ENCODE data around the gene CD79A.
"Not testable (repeated sequence)": the region's sequence is repeated elsewhere in the genome, so short reads cannot be mapped to it uniquely, and the experiment has no call there.

The CD79A gene

GRCh38 chr19:41870401-41870873, 6.6 kb upstream of the CD79A start:
- peak; percentile 69 for DNase-seq (ENCODE audit: insufficient read length, low spot score)

DNA sequence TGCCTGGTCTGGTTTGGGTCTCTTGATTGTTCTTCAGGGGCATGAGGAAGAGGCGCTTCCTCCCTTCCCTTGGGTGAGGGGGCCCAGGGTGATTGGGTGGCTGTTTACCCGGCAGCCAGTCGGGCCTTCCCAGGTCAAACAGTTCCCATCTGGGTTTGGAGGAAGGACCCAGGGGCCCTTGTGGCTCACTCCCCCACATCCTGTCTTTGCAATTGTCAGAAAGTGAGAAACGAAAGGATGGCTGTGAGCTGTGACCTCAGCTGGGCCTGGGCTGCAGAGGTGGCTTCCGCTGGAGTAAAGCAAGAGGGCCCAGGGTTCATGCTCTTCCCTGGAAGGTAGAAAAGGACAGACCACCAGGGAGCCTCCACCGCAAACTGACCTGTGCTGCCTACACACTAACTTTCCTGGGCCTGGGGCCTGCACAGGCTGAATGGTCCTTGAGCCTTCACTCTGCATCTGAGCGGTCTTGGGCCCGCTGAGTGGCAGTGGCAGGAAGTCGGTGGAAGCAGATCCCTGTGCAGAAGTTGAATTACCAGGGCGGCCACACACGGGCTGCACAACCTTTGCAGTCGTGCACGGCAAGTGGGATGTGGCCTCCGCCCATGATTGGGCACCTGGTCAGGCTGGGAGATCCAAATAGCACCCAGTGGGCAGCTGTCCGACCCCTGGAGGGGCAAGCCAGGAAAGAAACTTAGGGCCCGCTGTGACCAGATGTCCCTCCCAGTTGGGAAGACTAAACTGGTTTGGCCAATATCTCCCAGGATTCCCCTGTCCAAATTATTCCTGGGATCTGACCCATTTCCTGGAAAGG, 5.3 kb upstream of the CD79A start:
- no peak for DNase-seq (ENCODE audit: insufficient read length, low spot score)
- TF ChIP-seq POLR2A (IDR thresholded peaks at IDR 0.05; ENCODE audit: low read depth, low read length): no peak
- no peak for FAIRE-seq

More at GRCh38 chr19:41870401-41870873, 6.6 kb upstream of the CD79A start:
- FAIRE-seq: no peak
- TF ChIP-seq POLR2A (IDR thresholded peaks at IDR 0.05; ENCODE audit: low read depth, low read length): no peak

DNA sequence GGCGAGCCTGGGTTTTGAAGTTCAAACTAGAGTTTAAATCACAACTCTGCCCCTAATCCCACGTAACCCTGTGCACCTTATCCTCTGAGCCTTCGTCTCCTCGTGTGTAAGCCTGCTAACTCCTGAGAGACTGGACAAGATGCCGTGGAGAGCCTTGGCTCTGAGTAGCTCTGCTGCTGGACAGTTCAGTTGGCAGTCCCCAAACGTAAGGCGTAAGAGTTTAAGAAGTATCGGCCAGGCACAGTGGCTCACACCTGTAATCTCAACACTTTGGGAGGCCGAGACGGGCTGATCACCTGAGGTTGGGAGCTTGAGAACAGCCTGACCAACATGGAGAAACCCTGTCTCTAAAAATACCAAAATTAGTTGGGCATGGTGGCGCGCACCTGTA, 4.7 kb upstream of the CD79A start:
- TF ChIP-seq POLR2A (IDR thresholded peaks at IDR 0.05; ENCODE audit: low read depth, low read length): no peak
- FAIRE-seq: no peak
- no peak for DNase-seq (ENCODE audit: insufficient read length, low spot score)

DNA sequence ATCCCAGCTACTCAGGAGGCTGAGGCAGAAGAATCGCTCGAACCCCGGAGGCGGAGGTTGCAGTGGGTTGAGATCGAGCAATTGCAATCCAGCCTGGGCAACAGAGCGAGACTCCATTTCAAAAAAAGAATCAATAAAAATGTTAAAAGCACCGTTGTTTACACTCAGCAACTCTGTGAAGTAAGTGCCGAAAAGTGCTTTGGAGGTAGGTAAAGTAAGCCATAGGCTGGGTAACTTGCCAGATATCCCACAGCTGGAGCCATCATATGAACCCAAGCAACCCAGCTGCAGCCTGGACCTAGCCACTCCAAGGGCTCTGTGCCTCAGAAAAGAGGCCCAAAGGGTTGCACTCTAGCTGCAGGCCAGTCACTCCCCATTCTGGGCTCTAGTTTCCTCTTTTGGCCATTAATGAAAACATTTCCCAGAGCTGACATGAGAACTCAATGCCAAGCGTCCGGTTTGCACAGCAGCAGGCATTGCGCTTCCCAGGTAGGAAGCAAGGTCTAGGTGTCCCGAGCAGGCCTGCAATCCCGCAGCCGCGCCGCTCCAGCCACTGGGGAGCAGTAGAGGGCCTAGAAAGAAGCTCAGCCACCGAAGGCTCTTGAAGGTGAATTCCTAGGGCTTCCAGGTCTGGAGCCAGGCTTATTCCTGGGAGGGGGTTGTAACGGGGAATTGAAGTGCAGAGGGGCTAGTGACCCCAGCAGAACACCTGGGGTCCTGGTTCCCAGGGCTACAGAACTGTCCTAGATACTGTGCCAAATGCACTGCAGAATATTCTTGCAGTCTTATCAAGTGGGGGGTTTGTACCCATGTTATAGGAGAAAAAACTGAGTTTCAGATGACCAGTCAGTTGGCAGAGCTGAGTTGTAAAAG, 4.1 kb upstream of the CD79A start:
- DNase-seq (ENCODE audit: insufficient read length, low spot score) (peak; percentile 68), FAIRE-seq (no peak)

DNA sequence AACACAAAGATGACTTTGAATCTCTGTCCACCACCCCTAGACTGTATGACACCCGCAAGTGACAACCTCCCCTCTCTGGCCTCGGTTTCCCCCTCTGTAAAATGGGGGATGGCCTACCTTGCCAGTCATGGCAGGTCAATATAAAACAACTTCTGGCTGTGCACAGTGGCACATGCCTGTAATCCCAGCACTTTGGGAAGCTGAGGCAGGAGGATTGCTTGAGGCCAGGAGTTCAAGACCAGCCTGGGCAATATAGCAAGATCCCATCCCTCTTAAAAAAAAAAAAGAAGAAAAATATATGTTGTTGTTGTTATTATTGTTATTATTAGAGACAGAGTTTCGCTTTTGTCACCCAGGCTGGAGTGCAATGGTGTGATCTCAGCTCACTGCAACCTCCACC, 1.1 kb upstream of the CD79A start:
- not testable (repeated sequence) for DNase-seq (ENCODE audit: insufficient read length, low spot score); FAIRE-seq

More for the DNA sequence above, 4.1 kb upstream of the CD79A start:
- no peak for TF ChIP-seq POLR2A (IDR thresholded peaks at IDR 0.05; ENCODE audit: low read depth, low read length)

DNA sequence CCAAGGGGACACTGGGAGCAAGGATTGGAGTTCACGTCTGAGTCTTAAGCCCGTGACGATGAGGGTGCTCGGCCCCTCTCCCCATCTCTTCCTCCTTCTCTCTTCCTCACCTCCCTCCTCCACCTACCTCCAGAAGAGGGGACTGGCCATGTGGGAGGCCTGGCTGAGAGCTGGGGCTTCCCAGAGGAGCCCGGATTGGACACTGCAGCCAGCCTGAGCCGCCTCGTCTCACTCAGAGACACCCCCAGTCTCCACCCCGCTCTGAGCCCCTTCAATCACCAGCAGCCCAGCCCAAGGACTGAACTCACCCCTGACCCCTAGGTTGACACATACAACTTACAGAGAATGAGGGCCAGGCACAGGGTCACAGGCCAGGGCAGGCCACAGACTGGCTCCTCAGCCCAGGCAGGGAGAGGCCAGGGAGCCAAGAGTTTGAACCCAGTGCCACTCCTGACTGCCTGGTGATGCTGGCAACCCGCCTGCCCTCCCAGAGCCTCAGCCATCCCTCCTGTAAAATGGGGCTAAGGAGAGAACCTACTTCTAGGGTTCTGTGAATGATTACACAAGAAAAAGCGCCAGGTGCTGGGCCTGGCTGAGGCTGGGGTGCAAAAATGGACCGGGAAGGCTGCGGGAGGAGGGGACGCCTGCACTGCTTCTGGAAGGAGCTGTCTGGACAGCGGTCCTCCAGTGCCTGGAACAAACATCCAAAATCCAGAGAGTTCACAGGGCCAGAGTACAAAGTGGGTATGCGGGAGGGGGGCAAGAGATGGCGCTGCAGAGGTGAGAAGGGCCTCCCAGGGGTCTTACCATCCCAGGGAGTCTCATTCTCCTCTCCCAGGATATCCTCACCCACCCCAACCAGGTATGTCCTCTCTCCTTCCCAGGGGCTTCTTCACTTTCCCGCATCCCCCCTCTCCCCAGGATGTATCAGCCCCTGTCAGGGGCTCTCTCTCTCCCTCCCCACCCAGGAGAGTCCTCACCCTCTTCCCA, 1.1 kb downstream of the CD79A start:
- FAIRE-seq: no peak

DNA sequence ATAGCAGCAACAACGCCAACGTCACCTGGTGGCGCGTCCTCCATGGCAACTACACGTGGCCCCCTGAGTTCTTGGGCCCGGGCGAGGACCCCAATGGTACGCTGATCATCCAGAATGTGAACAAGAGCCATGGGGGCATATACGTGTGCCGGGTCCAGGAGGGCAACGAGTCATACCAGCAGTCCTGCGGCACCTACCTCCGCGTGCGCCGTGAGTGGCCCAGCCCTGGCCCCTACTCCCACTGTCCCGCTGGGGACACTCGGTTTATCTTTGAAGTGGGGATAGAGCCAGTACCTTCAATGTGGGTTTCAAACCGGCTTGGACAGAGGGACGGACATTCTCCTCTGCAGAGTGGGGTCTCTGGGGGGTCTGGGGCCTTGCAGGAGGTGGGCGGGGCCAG, 2.0 kb downstream of the CD79A start:
- DNase-seq (ENCODE audit: insufficient read length, low spot score): no peak
- no peak for FAIRE-seq
- TF ChIP-seq POLR2A (IDR thresholded peaks at IDR 0.05; ENCODE audit: low read depth, low read length): no peak

More for the DNA sequence above, 1.1 kb downstream of the CD79A start:
- no peak for DNase-seq (ENCODE audit: insufficient read length, low spot score)
- no peak for TF ChIP-seq POLR2A (IDR thresholded peaks at IDR 0.05; ENCODE audit: low read depth, low read length)

GRCh38 chr19:41879670-41880328, 2.7 kb downstream of the CD79A start:
- DNase-seq (ENCODE audit: insufficient read length, low spot score): no peak
- no peak for FAIRE-seq
- no peak for TF ChIP-seq POLR2A (IDR thresholded peaks at IDR 0.05; ENCODE audit: low read depth, low read length)

- no peak for FAIRE-seq
- DNase-seq (ENCODE audit: insufficient read length, low spot score): no peak
- TF ChIP-seq POLR2A (IDR thresholded peaks at IDR 0.05; ENCODE audit: low read depth, low read length): no peak
Measured at GRCh38 chr19:41880329-41880708, 3.2 kb downstream of the CD79A start.

- no peak; the same call in 1 of the 2 replicates for TF ChIP-seq POLR2A (IDR thresholded peaks at IDR 0.05; ENCODE audit: low read depth, low read length)
- DNase-seq (ENCODE audit: insufficient read length, low spot score) (peak; percentile 65), FAIRE-seq (no peak)
Measured at GRCh38 chr19:41882568-41883462, 5.7 kb downstream of the CD79A start, which contains the start of gene ARHGEF1. Gene ARHGEF1 (plus strand): TSS chr19:41883184. CDS start chr19:41888083, 4,899 bp downstream.

GRCh38 chr19:41883463-41883820, 6.4 kb downstream of the CD79A start:
- no peak for TF ChIP-seq POLR2A (IDR thresholded peaks at IDR 0.05; ENCODE audit: low read depth, low read length)
- no peak for FAIRE-seq
- DNase-seq (ENCODE audit: insufficient read length, low spot score): no peak
